NK-92 treated with Interleukin-12 subunit alpha and Interleukin-12 subunit beta, amount 100 ng/mL, for 24 hours (cell line): ENCODE results near the gene PNN.
A peak's percentile ranks its signal among the peaks of the same experiment; 100 is the strongest.

Experiments
- DNase-seq: peaks from one replicate; lab custom pipeline; 2025; lab: John Stamatoyannopoulos, UW

The PNN gene

DNA sequence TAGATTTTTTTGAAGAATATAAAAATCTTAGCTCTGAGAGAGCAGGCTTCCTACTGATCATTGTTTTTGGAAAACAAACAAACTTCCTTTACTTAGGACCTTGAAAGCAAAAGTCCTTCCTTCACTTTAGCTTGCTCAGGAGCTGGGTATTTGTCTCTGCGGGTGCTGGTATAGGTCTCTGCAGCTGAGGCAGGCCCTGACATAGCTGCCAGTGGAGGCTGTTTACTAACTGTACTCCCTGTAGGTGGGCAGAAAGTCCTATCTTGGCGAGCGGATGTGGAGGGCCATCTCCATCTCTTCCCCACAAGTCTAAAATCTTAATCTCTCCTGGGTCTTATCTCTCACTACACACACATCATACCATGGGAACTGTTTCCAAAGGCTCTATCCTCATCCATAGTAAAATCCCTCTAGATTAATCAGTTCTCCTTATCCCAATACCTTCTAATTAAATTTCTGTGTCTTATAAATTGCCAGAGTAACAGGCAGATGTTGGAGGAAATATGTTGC, 54.6 kb downstream of the PNN start:
- DNase-seq = no peak

GRCh38 chr14:39230416-39231035, 55.5 kb downstream of the PNN start:
- no peak for DNase-seq

GRCh38 chr14:39231751-39232553, 56.9 kb downstream of the PNN start:
- DNase-seq = peak; percentile 24
